ENCODE results near the gene F2.
"Not testable (repeated sequence)": the region's sequence is repeated elsewhere in the genome, so short reads cannot be mapped to it uniquely, and the experiment has no call there.

Gene F2
- total RNA-seq: 0 reads per million in 2 experiments

GRCh38 chr11:46719048-46719542 lies at the start of gene F2:
Gene F2 (plus strand): TSS chr11:46719213. CDS start chr11:46719236, 23 bp downstream.
- DNase-seq (ENCODE audit: low read depth): no peak

- DNase-seq (ENCODE audit: low read depth): no peak
Observed at GRCh38 chr11:46669711-46670139, 49.3 kb upstream of the F2 start.

GRCh38 chr11:46670521-46670920 lies 48.5 kb upstream of the F2 start:
- not testable (repeated sequence) for DNase-seq (ENCODE audit: low read depth)

GRCh38 chr11:46671958-46672315 lies 47.1 kb upstream of the F2 start:
- no peak for DNase-seq (ENCODE audit: low read depth)

GRCh38 chr11:46672381-46672839 lies 46.6 kb upstream of the F2 start:
- DNase-seq (ENCODE audit: low read depth): no peak

GRCh38 chr11:46673713-46674462 lies 45.1 kb upstream of the F2 start:
- DNase-seq (ENCODE audit: low read depth): no peak

- DNase-seq (ENCODE audit: low read depth): no peak
Observed at GRCh38 chr11:46674463-46675287, 44.3 kb upstream of the F2 start.

GRCh38 chr11:46675288-46675851 lies 43.6 kb upstream of the F2 start:
- DNase-seq (ENCODE audit: low read depth): no peak

- DNase-seq (ENCODE audit: low read depth): no peak
Observed at GRCh38 chr11:46675949-46676348, 43.1 kb upstream of the F2 start.

- DNase-seq (ENCODE audit: low read depth): no peak
Observed at GRCh38 chr11:46676436-46677158, 42.4 kb upstream of the F2 start.

- DNase-seq (ENCODE audit: low read depth): no peak
Observed at GRCh38 chr11:46677169-46677568, 41.8 kb upstream of the F2 start.

GRCh38 chr11:46677991-46678740 lies 40.8 kb upstream of the F2 start:
- DNase-seq (ENCODE audit: low read depth): no peak

GRCh38 chr11:46678741-46679130 lies 40.3 kb upstream of the F2 start:
- no peak for DNase-seq (ENCODE audit: low read depth)

GRCh38 chr11:46679241-46680163 lies 39.5 kb upstream of the F2 start:
- no peak for DNase-seq (ENCODE audit: low read depth)

GRCh38 chr11:46680164-46680760 lies 38.8 kb upstream of the F2 start:
- DNase-seq (ENCODE audit: low read depth): no peak

GRCh38 chr11:46680815-46681214 lies 38.2 kb upstream of the F2 start:
- no peak for DNase-seq (ENCODE audit: low read depth)

GRCh38 chr11:46681814-46682213 lies 37.2 kb upstream of the F2 start:
- no peak for DNase-seq (ENCODE audit: low read depth)

- DNase-seq (ENCODE audit: low read depth): no peak
Observed at GRCh38 chr11:46682773-46683752, 36.0 kb upstream of the F2 start.
